Adrenal gland (tissue), 5 donors: ENCODE data around the gene AP2A2.

Source experiments
- POLR2A ChIP-seq, 2 donors: fragments of 450-650 bp; IDR thresholded peaks; one replicate each; pipeline ENCODE4 v1.6.1; 2017; ENCODE audit warnings: antibody characterized with exemption in 2 of 2, mild to moderate bottlenecking in 2 of 2, moderate library complexity in 1 of 2
- TF ChIP-seq, protein P1 (sequence below), 6 experiments: fragments of 450-650 bp in 4 of 6; fragments of 200-600 bp in 2 of 6; sonication (generic) in 1 of 6; IDR thresholded peaks; 1 replicate in 5 of 6; 2 replicates in 1 of 6; pipeline versions ENCODE4 v1.5.1 to v1.8.0; 2016 to 2021; ENCODE audit warnings: antibody characterized with exemption in 6 of 6, mild to moderate bottlenecking in 2 of 6, moderate library complexity in 1 of 6
- donor health status: DM: no; HTN: no; CAD: no.

DNA sequence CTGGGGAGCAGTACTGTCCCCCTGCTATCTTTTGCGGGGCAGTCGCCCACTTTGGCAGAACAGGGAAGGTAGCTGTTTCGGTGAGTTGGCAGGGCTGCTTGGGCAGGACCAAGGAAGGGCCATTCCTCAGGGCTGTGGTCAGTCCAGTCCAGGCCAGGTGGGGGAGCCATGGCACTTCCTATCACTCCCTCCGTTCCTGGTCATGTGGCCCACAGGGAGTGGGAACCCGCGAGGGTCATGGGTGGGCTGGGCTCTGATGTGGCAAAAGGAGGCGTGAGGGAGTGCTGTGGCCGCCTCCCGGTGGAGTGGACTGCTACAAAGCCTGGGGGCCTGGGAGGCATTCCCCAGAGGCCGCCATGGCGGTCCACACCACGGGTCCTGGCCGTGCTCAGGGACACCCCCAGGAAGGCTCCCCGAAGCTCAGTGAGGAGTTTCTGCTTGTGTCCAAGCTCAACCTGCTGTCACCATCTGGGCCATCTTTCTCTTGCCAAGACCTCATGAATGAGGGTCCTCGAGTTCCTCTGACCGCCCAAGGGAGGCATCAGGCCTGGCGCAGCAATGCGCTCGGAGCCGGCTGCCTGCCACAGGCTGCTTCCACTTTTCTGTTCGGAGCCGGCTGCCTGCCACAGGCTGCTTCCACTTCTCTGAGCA is 27.0 kb upstream of the AP2A2 start:
- TF ChIP-seq, protein P1, sequence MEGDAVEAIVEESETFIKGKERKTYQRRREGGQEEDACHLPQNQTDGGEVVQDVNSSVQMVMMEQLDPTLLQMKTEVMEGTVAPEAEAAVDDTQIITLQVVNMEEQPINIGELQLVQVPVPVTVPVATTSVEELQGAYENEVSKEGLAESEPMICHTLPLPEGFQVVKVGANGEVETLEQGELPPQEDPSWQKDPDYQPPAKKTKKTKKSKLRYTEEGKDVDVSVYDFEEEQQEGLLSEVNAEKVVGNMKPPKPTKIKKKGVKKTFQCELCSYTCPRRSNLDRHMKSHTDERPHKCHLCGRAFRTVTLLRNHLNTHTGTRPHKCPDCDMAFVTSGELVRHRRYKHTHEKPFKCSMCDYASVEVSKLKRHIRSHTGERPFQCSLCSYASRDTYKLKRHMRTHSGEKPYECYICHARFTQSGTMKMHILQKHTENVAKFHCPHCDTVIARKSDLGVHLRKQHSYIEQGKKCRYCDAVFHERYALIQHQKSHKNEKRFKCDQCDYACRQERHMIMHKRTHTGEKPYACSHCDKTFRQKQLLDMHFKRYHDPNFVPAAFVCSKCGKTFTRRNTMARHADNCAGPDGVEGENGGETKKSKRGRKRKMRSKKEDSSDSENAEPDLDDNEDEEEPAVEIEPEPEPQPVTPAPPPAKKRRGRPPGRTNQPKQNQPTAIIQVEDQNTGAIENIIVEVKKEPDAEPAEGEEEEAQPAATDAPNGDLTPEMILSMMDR (IDR thresholded peaks at IDR 0.05): peak in 4 of 6 experiments; percentile 6 to 33 (median 16)
- TF ChIP-seq POLR2A (IDR thresholded peaks at IDR 0.05): no peak
